Stimulated activated CD8-positive, alpha-beta memory T cell treated with anti-CD3 and anti-CD28 coated beads, Interleukin-15, amount 100 ng/mL, for 1 hour (primary cell): ENCODE results near the gene DUSP11.
A peak's percentile ranks its signal among the peaks of the same experiment; 100 is the strongest.
"Not testable (repeated sequence)": the region's sequence is repeated elsewhere in the genome, so short reads cannot be mapped to it uniquely, and the experiment has no call there.

Experiments used
- DNase-seq: peaks from one replicate; pipeline ENCODE4 v3.0.0-alpha.2; 2020; ENCODE audit warnings: low read depth

DUSP11 gene

DNA sequence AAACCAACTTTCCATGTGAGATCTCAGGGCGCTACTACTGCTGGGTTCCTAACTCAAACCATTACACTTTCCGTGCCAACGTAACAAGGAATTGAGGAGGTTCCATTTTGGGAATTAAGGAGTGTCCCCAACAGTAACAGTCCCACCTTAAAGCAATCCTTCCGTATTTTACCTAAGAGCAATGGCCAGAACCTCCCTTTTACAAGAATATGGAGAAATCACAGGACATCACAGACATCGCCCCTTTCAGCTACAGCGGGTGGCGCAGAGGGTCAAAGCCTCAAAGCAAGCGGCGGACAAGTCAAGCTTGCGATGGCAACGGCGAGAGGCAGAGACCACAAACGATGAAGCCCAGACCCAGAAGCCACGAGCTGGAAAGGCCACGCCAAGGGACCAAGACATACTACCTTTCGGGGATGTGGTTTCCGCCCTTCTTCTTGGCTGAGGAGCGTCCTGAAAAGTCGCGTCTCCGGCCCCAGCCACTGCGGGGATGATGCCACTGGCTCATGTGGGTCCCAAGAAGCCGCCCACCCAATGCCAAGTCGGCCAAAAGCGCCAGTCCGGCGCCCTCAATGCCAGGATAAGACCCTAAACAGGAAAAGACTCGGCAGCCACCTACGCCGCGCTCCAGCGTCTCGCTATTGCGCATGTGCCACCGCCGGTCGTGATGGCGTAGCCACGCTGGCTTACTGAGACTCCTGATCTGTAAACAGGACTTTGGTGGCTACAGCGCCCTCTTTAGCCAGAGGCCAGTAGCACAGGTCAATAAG is at the start of gene DUSP11:
DUSP11 (minus strand) TSS at position 637 of the 770 bp plus-strand sequence; CDS start at position 508, 129 bp downstream.
- DNase-seq, result peak; percentile 96

DNA sequence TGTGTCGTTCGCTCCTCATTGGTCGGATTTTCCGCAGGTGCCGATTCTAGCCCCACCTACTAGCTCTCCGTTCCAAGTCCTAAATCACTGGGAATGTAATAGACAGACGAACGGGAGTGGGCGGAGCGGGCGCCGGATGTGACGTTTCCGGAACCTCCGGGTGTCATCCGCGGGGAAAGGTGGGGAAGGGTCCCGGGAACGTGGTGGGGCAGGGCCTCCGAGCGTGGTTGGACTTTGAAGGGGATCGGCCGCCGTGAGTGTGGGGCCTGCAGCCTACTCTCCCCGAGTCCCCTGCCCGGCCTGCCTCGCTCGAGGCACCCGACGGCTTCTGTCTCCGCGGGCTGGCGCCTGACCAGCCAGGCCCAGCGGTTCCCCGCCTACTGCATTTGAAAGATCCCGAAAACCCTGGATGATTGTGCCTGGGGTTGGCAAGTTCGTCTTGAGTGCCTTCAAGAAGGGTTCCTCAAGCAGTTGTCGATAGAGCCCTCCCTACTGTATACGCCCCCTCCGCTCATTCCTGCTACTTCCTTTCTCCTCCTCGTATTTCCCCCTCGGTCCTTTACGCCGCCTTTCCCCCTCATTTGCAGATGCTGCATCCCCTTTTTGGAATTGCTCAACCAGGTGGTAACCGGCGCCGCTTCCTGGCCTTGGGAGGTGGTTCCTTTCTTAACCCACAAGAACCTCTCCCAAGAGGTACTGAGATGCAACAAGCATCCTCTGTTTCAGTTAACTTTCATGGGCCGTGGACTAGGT is 49.1 kb upstream of the DUSP11 start, which contains the start of gene STAMBP:
STAMBP (plus strand) TSS at position 144 of the 753 bp plus-strand sequence. CDS start 1,896 bp downstream, outside the sequence.
- DNase-seq, result peak; percentile 79

DNA sequence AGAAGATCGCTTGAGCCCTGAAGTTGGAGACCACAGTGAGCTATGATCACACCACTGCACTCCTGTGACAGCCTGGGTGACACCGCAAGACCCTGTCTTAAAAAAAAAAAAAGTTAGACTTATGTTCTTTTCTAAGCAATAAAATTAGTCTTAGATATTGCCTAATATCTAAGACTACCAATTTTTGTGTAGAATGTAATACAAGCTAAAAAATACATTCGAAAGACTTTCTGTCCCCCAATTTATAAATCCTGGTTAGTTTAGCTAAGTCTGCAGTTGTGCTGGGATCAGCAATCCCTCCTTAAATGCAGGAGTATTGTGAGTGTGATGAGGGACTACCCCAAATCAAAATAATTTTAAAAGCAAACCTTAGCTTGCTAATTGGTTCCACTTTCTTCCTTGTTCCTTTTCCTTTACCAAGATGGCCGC is 48.5 kb upstream of the DUSP11 start:
- no peak for DNase-seq

DNA sequence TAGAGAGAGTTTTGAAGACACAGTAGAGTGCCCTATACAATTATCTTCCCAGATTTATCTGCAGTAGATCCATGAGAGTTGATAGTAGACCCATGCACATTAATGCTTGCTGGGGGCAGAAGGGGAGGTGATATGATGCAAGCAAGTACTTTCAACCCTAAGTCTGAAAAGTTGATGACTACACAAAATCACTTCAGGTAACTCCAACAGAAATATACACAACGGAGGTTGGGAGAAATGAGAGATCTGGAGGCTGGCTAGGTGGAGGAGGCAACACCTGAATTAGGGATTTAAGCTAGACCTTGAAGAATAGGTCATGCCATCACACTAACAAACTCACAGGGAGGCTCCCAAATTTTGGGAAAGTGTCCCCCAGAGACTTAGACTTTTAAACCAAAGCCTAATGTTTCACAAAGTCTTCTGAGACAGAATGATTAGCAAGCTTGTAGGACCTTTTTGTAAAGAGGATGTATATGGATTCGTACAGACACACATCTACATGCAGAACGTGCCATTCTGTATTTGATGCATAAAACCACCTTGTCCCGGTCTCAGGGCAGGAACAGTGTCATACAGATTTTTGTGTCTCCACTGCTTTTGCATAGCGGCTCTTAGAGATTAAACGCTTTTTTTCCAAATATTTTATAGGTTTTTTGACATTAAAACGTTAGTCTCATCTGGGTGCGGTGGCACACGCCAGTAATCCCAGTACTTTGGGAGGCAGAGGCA is 47.9 kb upstream of the DUSP11 start:
- no peak for DNase-seq

DNA sequence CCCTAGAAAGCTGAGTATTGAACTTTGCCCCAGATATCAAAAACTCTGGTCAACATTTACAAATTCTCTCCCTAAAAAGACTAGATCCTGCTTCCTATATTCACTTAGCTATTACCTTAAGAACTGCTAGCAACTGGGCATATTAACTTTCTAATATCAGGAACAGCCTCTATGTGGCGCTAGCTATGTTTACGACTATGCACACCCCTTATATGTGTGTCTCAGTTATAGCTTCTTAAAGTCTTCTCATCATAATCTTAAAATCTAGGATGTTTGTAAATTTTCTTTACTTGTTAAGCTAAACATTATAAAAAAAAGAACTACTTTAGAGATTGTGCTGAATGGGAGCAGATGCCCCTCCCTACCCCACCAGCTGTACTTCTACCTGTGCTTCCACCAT is 47.1 kb upstream of the DUSP11 start:
- DNase-seq, result no peak

DNA sequence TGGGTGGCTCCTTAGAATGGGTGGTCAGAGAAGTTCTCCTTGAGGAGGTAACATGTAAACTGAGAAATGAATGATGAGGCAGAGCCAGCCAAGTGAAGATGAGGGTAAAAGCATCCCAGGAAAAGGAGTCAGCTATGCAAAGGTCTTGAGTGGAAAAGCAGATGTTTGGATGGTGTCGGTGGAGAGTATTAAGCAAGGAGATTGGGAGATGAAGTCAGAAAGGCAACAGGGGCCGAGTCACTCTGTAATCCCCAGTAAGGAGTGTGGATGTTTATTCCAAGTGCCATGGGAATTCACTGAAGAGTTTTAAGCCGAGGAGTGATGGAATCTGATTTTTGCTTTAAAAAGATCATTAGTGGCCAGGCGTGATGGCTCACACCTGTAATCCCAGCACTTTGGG is 45.5 kb upstream of the DUSP11 start:
- DNase-seq, result no peak

DNA sequence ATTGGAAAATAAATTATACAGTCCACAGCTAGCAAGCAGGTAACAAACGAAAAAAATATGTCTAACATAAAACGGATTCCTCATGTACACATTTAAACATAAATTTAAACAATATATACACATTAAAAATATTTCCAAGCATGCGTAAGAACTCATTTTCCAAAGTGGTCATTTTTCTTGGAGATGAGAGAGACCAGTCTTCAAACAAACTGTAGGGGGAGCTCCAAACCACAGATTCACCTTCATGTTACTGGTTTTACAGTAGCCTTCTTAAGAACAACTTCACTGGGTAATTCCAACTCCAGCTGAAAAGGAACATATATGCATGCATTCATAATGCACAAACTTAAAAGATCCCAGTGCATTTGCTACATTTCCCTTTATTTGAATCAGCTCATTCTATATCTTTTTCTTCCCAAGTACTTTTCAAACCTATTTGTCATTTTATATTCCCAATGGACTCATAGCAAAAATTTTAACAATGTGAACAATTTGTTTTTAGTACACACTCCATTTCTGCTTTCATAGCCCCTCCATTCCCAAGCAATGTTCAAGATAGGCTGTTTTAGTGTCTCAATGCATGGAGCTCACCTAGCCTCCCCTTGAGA is 44.1 kb upstream of the DUSP11 start:
- DNase-seq, result no peak

DNA sequence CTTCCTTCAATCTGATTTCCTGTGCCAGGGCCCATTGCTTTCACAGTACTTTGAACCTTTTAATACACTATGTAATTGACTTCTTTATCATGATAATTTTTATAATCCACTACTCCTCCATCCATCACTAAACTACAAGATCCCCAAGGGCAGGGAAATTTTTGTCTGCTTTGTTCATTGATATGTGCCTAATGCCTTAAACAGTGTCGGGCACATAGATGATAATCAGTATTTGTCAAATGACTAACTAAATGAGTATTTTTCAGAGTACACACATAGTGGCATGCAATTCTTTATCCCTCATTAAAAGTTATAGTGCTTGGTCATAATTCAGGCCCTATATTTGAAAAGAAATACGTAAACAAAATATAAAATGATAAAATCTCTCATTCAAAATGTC is 43.5 kb upstream of the DUSP11 start:
- DNase-seq, result no peak

DNA sequence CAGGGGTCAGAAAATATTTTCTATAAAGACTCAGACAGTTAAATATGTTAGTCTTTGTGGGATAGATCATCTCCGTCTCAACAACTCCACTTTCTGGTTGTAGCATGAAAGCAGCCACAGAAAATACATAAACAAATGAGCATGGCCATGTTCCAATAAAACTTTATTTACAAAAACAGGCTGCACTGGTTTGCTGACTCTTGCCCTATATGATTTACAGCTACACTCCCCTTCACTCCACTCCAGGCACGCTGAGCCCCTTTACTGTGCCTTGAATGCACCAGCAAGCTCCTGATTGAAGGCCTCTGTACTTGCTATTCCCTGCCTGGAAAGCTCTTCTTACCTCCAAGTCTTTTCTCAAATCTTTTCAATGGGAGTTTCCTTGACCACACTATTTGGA is 43.1 kb upstream of the DUSP11 start:
- DNase-seq, result no peak

DNA sequence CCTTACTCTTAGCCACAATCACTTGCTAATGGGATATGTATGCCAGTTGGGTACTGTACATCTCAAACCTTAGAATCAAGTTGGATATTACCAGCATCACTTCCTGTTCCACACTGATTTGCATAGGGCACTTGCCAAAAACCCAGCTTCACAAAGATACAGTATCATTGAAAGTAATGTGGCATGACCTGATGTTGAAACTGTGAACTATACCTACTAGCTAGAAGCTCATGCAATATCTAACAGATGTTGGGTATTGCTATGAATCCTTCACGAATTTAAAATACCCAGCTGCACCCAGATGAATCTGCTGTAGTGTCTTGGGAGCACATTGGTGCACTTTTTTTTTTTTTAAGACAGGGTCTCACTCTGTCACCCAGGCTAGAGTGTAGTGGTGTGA is 42.4 kb upstream of the DUSP11 start:
- DNase-seq, result no peak

DNA sequence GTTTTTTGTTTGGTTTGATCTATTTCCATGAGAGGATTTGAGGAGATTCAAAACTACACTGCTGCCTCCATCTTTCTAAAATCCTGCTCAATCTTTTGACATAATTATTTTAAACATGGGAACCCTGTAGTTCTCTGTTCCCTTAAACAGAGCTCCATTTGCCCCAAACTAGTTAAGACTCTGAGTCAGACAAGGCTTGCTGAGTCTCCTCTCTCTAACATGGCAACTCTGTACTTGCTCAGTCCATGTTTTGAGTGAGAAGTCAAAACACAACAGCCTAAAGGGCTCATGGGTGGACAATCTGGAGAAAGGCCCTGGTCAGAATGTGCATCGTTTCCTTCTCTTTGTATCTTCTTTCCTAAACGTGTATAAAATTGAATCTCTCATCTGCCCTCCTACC is 41.8 kb upstream of the DUSP11 start:
- no peak for DNase-seq

DNA sequence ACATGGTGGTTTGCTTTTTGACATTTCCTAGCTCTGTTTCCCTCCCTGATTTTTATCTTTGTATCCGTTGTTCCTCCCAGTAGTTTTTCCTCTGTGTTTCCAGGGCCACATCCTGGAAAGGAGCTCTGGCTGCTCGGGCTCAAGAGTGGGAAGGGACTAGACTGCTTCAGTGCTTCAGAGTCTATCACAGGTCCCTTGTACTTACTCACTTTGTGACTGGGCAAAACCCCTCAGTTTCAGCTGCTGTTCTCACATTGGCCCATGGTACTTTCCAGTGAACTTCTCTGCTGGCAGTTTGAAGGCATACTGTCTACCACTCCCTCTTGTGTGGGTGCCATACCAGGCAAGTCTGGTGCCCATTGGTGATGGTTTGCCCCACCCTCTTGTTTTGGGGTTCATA is 41.3 kb upstream of the DUSP11 start:
- no peak for DNase-seq

DNA sequence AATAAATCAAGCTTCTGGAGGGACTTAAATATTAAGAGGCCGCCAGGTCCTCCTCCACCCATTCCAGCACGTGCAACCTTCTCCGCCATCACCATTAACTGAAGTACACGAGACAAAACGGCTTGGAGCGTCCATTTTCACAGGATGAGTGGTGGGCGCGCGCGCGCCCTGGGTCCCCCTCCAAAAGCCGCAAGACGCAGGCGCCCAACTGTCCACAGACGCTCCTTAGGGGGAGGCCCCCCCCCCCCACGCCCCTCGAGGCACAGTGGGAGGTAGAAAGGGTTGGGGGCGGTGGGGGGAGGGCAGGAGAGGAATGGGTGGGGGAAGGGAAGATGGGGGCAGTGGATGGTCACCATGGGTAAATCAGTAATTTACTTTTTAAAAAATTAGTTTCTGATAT is 38.4 kb upstream of the DUSP11 start:
- no peak for DNase-seq

DNA sequence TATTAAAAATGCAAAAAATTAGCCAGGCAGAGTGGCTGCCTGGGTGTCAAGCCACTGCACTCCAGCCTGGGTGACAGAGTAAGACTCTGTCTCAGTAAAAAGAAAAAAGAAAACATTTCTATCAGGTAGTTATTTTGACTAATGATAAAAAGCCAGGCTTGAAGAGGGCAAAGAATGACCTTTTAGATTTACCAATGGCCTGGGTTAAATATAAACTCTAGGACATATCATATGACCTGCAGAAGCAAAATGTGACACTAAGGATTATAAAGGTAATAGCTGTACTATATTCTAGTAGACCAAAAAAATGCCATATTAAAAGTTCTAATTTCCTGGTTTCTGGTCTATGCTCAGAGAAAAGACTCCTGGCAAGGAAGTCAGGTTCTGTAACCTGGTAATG is 32.7 kb upstream of the DUSP11 start:
- DNase-seq, result no peak

DNA sequence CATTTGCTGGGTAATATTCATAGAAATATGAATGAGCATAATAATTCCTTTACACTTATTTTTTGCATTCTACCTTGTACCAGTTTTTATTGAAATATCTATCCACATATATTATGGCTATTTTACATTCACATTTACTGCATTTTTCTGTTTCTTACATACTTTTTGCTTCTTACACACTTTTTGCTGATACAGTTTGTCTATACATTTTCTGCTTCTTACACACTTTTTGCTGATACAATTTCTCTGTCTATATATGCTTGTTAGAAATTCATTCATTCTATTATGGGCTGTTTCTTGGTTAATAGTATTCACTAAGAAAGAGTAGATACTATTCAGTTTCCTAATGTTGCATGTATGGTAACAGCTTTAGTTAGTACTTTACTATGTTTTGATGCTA is 32.0 kb upstream of the DUSP11 start:
- DNase-seq, result no peak

DNA sequence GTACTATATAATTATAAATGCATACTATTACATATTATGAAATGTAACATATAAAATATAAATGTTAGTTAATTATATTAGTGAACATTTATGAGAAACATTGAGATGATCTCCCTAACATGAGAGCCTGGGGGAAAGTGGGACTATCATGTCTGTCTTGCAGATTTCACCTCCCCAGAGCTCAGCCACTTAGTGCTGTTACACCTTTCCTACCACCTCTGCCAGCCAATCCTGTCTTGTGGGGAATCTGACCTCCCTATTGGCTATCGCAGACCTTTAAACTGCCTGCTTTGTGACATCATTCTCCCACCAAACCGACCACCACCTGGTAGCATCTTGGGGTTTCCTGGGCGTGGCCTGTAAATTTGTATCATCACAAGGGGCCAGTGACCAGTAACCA is 4.0 kb upstream of the DUSP11 start, which contains the start of gene C2orf78:
C2orf78 (plus strand) TSS at position 301 of the 400 bp plus-strand sequence. CDS start 127 bp downstream, outside the sequence.
- not testable (repeated sequence) for DNase-seq

DNA sequence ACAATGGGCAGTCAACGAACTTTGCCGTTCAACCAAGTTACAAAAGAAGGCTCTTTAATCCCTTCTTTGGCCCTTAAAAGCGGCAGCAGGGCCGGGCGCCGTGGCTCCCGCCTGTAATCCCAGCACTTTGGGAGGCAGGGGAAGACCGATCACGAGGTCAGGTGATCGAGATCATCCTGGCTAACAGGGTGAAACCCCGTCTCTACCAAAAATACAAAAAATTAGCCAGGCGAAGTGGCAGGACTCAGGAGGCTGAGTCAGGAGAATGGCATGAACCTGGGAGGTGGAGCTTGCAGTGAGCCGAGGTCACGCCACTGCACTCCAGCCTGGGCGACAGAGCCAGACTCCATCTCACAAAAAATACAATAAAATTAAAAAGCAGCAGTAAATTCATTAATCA is 3.5 kb upstream of the DUSP11 start:
- not testable (repeated sequence) for DNase-seq

DNA sequence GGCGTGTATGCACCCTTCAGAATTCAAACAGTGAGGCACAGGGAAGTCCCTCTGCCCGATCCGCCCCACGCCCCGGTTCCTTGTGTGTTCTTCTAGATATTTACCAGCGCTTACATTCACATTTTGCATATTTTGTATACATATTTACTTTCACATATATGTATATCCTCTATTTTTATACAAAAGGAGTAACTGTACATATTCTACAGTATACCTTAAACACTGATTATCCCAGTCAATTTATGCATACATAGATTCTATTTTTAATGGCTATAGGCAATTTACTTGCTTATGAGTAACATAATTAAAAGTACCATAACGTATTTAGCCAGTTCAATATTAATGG is 307 bp upstream of the DUSP11 start:
- no peak for DNase-seq

DNA sequence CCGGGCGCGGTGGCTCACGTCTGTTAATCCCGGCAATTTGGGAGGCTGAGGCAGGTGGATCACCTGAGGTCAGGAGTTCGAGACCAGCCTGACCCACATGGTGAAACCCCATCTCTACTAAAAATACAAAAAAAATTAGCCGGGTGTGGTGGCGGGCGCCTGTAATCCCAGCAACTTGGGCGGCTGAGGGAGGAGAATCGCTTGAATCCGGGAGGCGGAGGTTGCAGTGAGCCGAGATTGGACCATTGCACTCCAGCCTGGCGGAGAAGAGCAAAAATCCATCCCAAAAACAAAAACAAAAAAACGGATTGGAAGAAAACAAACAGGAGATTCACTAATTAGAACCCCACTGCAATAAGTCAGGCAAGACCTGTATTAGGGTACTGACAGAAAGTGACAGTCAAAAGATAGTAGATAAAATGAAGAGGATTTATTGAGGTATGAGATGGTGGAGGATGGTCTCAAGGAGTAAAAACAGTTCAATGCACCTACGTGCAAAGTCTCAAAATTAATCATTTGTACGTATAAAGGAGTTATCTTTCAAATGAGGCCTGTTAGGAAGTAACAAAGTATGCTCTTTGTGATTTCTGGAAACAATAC is 936 bp downstream of the DUSP11 start:
- not testable (repeated sequence) for DNase-seq

DNA sequence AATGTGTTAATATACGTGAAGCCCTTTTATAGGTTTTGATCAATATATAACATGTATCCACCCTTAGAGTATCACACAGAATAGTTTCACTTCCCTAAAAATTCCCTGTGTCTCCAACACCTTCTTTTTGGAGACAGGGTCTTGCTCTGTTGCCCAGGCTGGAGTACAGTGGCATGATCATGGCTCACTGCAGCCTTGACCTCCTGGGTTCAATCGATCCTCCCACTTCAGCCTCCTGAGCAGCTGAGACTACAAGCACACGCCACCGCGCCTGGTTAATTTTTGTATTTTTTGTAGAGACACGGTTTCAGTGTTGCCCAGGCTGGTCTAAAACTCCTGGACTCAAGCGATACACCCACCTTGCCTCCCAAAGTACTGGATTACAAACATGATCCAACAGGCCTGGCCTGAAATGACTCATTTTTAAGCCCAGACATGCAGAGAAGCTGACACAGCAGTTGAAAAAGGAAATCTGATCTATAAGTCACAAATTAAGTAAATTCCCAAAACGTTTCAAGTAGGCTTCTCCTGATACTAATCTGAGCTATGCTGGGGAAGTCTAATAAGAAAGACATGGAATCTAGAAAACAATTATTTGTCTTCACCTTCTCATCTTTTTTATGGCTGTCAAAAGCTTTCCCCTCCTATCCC is 2.9 kb downstream of the DUSP11 start:
- DNase-seq, result no peak

DNA sequence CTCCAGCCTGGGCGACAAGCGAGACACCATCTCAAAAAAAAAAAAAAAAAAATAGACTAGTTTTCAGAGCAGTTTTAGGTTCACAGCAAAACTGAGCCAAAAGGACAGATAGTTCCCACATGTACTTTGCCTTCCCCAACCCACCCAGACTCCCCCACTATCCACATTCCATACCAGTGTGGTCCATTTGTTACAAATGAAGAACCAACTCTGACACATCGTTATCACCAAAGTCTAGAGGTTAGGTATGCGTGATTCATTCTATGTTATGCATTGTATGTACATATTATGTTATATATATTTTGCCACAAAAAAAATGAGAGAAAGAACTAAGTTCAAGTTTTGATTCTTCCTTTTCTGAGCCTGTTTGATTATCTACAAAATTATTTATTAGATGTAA is 3.5 kb downstream of the DUSP11 start:
- no peak for DNase-seq
